IMR-90 (cell line): ENCODE measurements around the gene IL1R2.

Experiments
- CEBPB ChIP-seq: IDR thresholded peaks from 2 replicates; pipeline ENCODE4 v1.6.1; 2012; ENCODE audit warnings: low read depth, low read length, improper control_type of control experiment
- CTCF ChIP-seq: conservative IDR thresholded peaks from 2 replicates; pipeline ENCODE4 v1.5.1; 2012; ENCODE audit warnings: mild to moderate bottlenecking, low read depth, low read length, improper control_type of control experiment
- FOS ChIP-seq: fragments of 150-350 bp; IDR thresholded peaks from 2 replicates; pipeline ENCODE4 v1.6.1; 2016; ENCODE audit warnings: low read depth, low read length
- MAFK ChIP-seq: IDR thresholded peaks from 2 replicates; pipeline ENCODE4 v1.6.1; 2012; ENCODE audit warnings: low read depth, low read length, improper control_type of control experiment
- POLR2A ChIP-seq: IDR thresholded peaks from 2 replicates; pipeline ENCODE4 v1.6.1; 2012; ENCODE audit warnings: mild to moderate bottlenecking, low read depth, low read length
- RAD21 ChIP-seq: IDR thresholded peaks from 2 replicates; pipeline ENCODE4 v1.6.1; 2012; ENCODE audit warnings: low read length, improper control_type of control experiment
- RCOR1 ChIP-seq: IDR thresholded peaks from 2 replicates; pipeline ENCODE4 v1.6.1; 2012; ENCODE audit warnings: mild to moderate bottlenecking, low read length, improper control_type of control experiment; ENCODE audit not compliant: insufficient replicate concordance
- RFX5 ChIP-seq: IDR thresholded peaks from 2 replicates; pipeline ENCODE4 v1.8.0; 2012; ENCODE audit warnings: low read depth, mild to moderate bottlenecking, low read length, moderate library complexity
- SMC3 ChIP-seq: fragments of 150-350 bp; IDR thresholded peaks from 2 replicates; pipeline ENCODE4 v1.6.1; 2016; ENCODE audit warnings: low read depth, mild to moderate bottlenecking, antibody characterized with exemption, low read length, moderate library complexity
- USF2 ChIP-seq: fragments of 150-350 bp; IDR thresholded peaks from 2 replicates; pipeline ENCODE4 v1.6.1; 2017; ENCODE audit warnings: mild to moderate bottlenecking, antibody characterized with exemption, low read length, low read depth

GRCh38 chr2:101984656-101985055, 7.1 kb upstream of the IL1R2 start:
- TF ChIP-seq RAD21: no peak
- no peak for TF ChIP-seq CTCF
- no peak for TF ChIP-seq MAFK
- no peak for TF ChIP-seq USF2
- no peak for TF ChIP-seq POLR2A
- TF ChIP-seq RFX5: no peak
- no peak for TF ChIP-seq FOS
- TF ChIP-seq CEBPB: no peak
- no peak for TF ChIP-seq SMC3
- no peak for TF ChIP-seq RCOR1
